ENCODE measurements around the gene ZNF276.

DNA sequence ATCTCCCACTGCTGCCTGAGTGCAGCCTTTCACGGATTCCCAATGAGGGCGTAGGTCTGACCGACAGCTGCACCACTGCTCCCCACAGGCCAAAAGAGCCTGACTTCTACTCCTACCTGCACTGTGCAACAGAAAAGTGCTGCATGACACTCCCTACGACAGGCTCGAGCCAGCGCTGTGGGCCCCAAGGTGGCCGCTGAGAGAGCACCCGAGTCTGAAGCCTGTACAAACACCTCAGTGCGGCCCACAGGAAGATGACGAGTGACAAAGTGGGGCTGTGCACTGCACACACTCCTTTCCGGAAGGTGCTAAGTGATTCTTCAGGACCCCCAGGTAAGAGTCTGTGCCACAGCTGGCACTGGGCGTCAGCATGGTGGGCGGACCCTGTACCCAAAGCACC is 53.9 kb downstream of the ZNF276 start:
- TF ChIP-seq, protein P1, sequence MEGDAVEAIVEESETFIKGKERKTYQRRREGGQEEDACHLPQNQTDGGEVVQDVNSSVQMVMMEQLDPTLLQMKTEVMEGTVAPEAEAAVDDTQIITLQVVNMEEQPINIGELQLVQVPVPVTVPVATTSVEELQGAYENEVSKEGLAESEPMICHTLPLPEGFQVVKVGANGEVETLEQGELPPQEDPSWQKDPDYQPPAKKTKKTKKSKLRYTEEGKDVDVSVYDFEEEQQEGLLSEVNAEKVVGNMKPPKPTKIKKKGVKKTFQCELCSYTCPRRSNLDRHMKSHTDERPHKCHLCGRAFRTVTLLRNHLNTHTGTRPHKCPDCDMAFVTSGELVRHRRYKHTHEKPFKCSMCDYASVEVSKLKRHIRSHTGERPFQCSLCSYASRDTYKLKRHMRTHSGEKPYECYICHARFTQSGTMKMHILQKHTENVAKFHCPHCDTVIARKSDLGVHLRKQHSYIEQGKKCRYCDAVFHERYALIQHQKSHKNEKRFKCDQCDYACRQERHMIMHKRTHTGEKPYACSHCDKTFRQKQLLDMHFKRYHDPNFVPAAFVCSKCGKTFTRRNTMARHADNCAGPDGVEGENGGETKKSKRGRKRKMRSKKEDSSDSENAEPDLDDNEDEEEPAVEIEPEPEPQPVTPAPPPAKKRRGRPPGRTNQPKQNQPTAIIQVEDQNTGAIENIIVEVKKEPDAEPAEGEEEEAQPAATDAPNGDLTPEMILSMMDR (IDR thresholded peaks at IDR 0.05), result no peak
- TF ChIP-seq POLR2AphosphoS5 (IDR thresholded peaks at IDR 0.05) (no peak), POLR2A (IDR thresholded peaks at IDR 0.05) (no peak), EP300 (IDR thresholded peaks at IDR 0.05) (no peak)
